ENCODE results near the gene ZNF708. TPM values are rescaled to one million over a fixed set of nuclear protein-coding genes. Genes with fewer than 3 reads are reported as not detected.

The ZNF708 gene
- total and polyA plus RNA-seq, 2 donors from 2014 or later = 2.1 to 16.5 TPM

DNA sequence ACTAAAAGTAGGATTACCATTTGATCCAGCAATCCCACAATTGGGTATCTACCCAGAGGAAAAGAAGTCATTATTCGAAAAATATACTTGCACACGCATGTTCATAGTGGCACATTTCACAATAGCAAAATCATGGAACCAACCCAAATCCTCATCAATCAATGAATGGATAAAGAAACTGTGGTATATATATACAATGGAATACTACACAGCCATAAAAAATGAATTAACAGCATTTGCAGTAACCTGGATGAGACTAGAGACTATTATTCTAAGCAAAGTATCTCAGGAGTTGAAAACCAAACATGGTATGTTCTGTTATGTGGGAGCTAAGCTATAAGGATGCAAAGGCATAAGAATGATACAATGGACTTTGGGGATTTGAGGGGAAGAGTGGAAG is 3.0 kb downstream of the ZNF708 start:
- intact Hi-C loops (cut with DNase I) = no loop called here
- FAIRE-seq (no peak), DNase-seq (no peak)
- Histone ChIP-seq H3K27ac (ENCODE audit: low read depth in 2 of 2, low read length in 2 of 2) (no peak overlapping the region), H3K4me1 (ENCODE audit: control insufficient read depth in 2 of 3, insufficient read depth in 2 of 3, low read depth in 1 of 3, low read length in 3 of 3) (no peaks in the 10 kb centered on the region), H3K36me3 (ENCODE audit: control insufficient read depth in 2 of 3, insufficient read depth in 3 of 3, low read length in 3 of 3) (peaks cover 0 to 6% (median 0%) of the 10 kb centered on the region in 3 donors), H3K9me3 (ENCODE audit: control insufficient read depth in 2 of 3, insufficient read depth in 1 of 3, low read length in 3 of 3) (no peaks in the 10 kb centered on the region), H3K4me3 (ENCODE audit: low read length in 3 of 3) (no peak overlapping the region), H3K9ac (ENCODE audit: low read length in 3 of 3) (no peak overlapping the region), H3K27me3 (ENCODE audit: control insufficient read depth, insufficient read depth, low read length) (no peaks in the 10 kb centered on the region)
- no peak for TF ChIP-seq CTCF (IDR thresholded peaks at IDR 0.05; ENCODE audit: borderline replicate concordance, extremely low read depth, insufficient read depth)

DNA sequence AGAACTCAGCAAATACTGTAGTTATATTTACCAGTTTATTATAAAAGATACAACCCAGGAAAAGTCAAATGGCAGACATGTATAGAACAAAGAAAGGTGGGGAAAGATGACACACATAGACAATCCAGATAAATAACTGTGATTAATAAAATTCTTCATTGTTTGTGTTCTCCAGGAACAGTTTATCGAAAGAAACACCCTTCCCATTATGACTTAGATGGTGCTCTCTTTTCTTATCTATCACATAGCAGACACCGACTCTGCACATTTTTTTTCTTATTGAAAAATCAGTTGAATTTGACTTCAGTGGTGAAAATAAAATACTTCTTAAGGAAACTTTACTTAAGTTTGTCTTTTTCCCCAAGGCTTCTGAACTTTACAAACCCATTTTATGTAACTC is 6.2 kb downstream of the ZNF708 start:
- FAIRE-seq (no peak), DNase-seq (no peak)
- TF ChIP-seq CTCF (IDR thresholded peaks at IDR 0.05; ENCODE audit: borderline replicate concordance, extremely low read depth, insufficient read depth) = no peak
- H3K9ac ChIP-seq (ENCODE audit: low read length in 3 of 3) = no peak overlapping the region
- H3K27ac ChIP-seq (ENCODE audit: low read depth in 2 of 2, low read length in 2 of 2) = no peak overlapping the region
- intact Hi-C loops (cut with DNase I) = no loop called here
- H3K4me1 ChIP-seq (ENCODE audit: control insufficient read depth in 2 of 3, insufficient read depth in 2 of 3, low read depth in 1 of 3, low read length in 3 of 3) = peaks cover 0 to under 1% (median 0%) of the 10 kb centered on the region in 3 donors
- H3K4me3 ChIP-seq (ENCODE audit: low read length in 3 of 3) = no peak overlapping the region
- no peaks in the 10 kb centered on the region for H3K27me3 ChIP-seq (ENCODE audit: control insufficient read depth, insufficient read depth, low read length)
- H3K36me3 ChIP-seq (ENCODE audit: control insufficient read depth in 2 of 3, insufficient read depth in 3 of 3, low read length in 3 of 3) = peaks cover 0 to 6% (median 0%) of the 10 kb centered on the region in 3 donors
- no peaks in the 10 kb centered on the region for H3K9me3 ChIP-seq (ENCODE audit: control insufficient read depth in 2 of 3, insufficient read depth in 1 of 3, low read length in 3 of 3)

DNA sequence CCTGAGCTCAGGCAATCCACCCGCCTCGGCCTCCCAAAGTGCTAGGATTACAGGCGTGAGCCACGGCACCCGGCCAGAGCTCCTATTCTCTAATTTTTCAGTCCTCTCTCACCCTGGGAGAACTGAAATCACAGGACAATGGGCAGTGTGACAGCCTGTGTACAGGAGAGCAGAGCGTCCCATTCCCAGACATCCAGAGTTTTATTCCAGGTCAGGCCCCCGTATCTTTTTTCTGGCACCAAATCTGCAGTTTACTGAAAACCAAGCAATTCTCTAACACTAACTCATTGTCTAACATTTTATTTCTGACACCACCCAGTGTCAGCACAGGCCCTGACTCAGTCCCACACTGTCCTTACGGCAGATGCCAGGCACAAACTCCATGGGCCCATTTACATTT is 6.7 kb downstream of the ZNF708 start:
- FAIRE-seq (no peak), DNase-seq (no peak)
- Histone ChIP-seq H3K27me3 (ENCODE audit: control insufficient read depth, insufficient read depth, low read length) (no peaks in the 10 kb centered on the region), H3K27ac (ENCODE audit: low read depth in 2 of 2, low read length in 2 of 2) (no peak overlapping the region), H3K36me3 (ENCODE audit: control insufficient read depth in 2 of 3, insufficient read depth in 3 of 3, low read length in 3 of 3) (peaks cover 0 to 6% (median 0%) of the 10 kb centered on the region in 3 donors), H3K9ac (ENCODE audit: low read length in 3 of 3) (no peak overlapping the region), H3K4me3 (ENCODE audit: low read length in 3 of 3) (no peak overlapping the region), H3K4me1 (ENCODE audit: control insufficient read depth in 2 of 3, insufficient read depth in 2 of 3, low read depth in 1 of 3, low read length in 3 of 3) (peaks cover 0 to 2% (median 0%) of the 10 kb centered on the region in 3 donors), H3K9me3 (ENCODE audit: control insufficient read depth in 2 of 3, insufficient read depth in 1 of 3, low read length in 3 of 3) (no peaks in the 10 kb centered on the region)
- TF ChIP-seq CTCF (IDR thresholded peaks at IDR 0.05; ENCODE audit: borderline replicate concordance, extremely low read depth, insufficient read depth) = no peak
- intact Hi-C loops (cut with DNase I) = no loop called here

GRCh38 chr19:21321996-21322395 is 7.2 kb downstream of the ZNF708 start:
- Histone ChIP-seq H3K27me3 (ENCODE audit: control insufficient read depth, insufficient read depth, low read length) (no peaks in the 10 kb centered on the region), H3K4me1 (ENCODE audit: control insufficient read depth in 2 of 3, insufficient read depth in 2 of 3, low read depth in 1 of 3, low read length in 3 of 3) (peaks cover 0 to 2% (median 0%) of the 10 kb centered on the region in 3 donors), H3K9ac (ENCODE audit: low read length in 3 of 3) (no peak overlapping the region), H3K4me3 (ENCODE audit: low read length in 3 of 3) (no peak overlapping the region), H3K9me3 (ENCODE audit: control insufficient read depth in 2 of 3, insufficient read depth in 1 of 3, low read length in 3 of 3) (no peaks in the 10 kb centered on the region), H3K27ac (ENCODE audit: low read depth in 2 of 2, low read length in 2 of 2) (no peak overlapping the region), H3K36me3 (ENCODE audit: control insufficient read depth in 2 of 3, insufficient read depth in 3 of 3, low read length in 3 of 3) (peaks cover 0 to 6% (median 0%) of the 10 kb centered on the region in 3 donors)
- DNase-seq (no peak), FAIRE-seq (no peak)
- intact Hi-C loops (cut with DNase I) = no loop called here
- no peak for TF ChIP-seq CTCF (IDR thresholded peaks at IDR 0.05; ENCODE audit: borderline replicate concordance, extremely low read depth, insufficient read depth)

All from kidney (tissue), 14 donors.